GM19043 (cell line): ENCODE data around the gene CNN1.
A peak's percentile ranks its signal among the peaks of the same experiment; 100 is the strongest.

ENCODE experiments used
- ATAC-seq: cut with Tn5 transposase; IDR thresholded peaks from one replicate; pipeline ENCODE4 v1.9.1; 2021; ENCODE audit warnings: low read depth; ENCODE audit not compliant: unreplicated experiment

CNN1 gene

GRCh38 chr19:11530432-11530831 is 8.2 kb upstream of the CNN1 start:
- no peak for ATAC-seq

- no peak for ATAC-seq
Observed at GRCh38 chr19:11534538-11534937, 4.1 kb upstream of the CNN1 start.

GRCh38 chr19:11534948-11535347 is 3.7 kb upstream of the CNN1 start:
- no peak for ATAC-seq

- no peak for ATAC-seq
Observed at GRCh38 chr19:11535792-11536595, 2.7 kb upstream of the CNN1 start.

- no peak for ATAC-seq
Observed at GRCh38 chr19:11539495-11540365, 1.1 kb downstream of the CNN1 start.

DNA sequence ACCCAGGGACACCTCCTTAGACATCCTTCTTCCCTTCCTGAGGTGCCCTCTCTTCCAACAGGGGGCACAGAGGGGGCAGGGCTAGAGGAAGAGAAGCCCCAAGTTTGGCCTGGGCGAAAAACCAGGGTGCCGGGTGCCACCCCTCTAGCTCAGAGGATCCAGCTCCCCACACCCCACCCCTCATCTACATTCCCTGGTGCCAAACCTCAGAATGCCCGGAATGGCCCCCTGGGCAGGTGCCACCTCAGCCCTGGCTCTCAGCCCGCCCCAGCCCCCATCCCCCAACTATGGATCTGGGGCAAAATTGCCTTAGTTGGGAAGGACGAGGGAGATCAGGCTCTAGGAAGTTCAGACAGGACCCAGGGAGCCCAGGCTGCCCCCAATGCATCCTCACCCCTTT is 2.0 kb downstream of the CNN1 start:
- no peak for ATAC-seq

DNA sequence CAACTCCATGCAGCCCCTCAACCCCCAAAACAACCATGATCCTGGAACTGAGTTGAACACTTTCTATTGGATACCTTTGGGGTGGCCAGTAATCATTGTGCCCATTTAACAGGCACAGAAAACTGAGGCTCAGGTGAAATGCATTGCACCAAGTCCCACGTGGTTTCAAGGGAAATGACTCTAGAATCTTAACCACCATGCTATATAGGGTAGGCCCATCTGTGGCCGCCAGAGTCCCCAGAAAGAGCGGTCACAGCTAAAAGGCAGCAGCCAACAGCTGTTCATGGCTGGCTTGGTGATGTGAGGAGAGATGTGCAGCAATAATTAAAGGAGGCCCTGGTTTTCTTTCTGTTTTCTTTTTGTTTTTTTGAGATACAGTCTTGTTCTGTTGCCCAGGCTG is 2.6 kb downstream of the CNN1 start:
- ATAC-seq, result no peak

GRCh38 chr19:11547929-11548700 is 9.5 kb downstream of the CNN1 start:
- no peak for ATAC-seq

DNA sequence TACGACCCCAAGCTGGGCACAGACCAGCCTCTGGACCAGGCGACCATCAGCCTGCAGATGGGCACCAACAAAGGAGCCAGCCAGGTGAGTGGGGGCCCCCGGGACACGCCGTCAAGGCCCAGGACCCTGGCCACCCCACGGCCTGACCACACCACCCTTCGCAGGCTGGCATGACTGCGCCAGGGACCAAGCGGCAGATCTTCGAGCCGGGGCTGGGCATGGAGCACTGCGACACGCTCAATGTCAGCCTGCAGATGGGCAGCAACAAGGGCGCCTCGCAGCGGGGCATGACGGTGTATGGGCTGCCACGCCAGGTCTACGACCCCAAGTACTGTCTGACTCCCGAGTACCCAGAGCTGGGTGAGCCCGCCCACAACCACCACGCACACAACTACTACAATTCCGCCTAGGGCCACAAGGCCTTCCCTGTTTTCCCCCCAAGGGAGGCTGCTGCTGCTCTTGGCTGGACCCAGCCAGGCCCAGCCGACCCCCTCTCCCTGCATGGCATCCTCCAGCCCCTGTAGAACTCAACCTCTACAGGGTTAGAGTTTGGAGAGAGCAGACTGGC is 10.8 kb downstream of the CNN1 start:
- no peak for ATAC-seq

DNA sequence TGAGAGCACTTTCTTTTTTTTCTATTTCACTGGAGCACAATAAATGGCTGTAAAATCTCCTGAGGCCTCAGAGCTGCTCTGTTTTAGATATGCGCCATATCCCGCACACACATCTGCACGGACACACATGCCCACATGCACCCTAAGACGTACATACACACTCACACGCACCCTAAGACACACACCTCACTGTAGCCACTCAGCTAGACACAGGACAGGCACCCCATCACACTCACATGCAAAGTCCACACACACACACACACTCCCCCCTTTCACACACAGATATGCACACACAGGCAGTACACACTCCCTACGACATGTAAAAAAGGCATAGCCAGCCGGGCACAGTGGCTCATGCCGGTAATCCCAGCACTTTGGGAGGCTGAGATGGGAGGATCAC is 11.6 kb downstream of the CNN1 start:
- no peak for ATAC-seq

- ATAC-seq, result no peak
Observed at GRCh38 chr19:11551603-11552235, 13.1 kb downstream of the CNN1 start.

DNA sequence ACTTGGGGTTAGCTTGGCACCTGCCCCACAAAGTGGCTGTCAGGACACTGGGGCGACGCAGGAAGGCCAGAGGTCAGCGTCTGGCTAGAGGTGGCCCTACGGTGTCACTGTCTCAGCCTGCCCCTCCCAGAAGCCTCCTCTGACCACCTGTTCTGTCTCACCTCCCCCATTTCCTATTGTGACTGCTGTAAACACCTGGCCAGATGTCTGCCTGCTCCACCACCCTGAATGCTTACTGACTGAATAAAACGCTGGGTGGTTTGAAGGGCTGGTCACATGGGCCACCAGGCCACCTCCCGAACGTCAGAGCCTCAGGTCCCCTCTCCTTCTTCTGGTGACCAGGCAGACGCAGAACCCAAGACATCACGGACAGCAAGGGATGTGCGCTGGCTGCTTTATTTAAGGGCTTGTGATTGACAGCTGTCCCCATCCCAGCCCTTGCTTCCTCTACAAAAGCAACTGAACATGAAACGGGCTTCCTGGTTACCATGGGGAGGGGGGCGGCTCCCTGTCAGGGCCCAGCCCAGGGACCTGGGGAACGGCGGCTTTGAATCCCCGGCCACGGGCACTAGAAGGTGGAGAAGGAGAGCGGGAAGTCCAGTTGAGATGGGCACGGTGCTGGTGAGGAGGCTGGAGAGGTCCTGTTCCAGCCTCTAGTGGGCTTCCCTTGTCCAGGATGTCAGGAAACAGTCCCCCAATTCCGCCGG is 14.2 kb downstream of the CNN1 start:
- ATAC-seq, result no peak

- ATAC-seq, result no peak
Observed at GRCh38 chr19:11554160-11554559, 15.5 kb downstream of the CNN1 start.

- ATAC-seq, result no peak
Observed at GRCh38 chr19:11555246-11555645, 16.6 kb downstream of the CNN1 start.

GRCh38 chr19:11556634-11557420 is 18.2 kb downstream of the CNN1 start:
- ATAC-seq, result no peak

DNA sequence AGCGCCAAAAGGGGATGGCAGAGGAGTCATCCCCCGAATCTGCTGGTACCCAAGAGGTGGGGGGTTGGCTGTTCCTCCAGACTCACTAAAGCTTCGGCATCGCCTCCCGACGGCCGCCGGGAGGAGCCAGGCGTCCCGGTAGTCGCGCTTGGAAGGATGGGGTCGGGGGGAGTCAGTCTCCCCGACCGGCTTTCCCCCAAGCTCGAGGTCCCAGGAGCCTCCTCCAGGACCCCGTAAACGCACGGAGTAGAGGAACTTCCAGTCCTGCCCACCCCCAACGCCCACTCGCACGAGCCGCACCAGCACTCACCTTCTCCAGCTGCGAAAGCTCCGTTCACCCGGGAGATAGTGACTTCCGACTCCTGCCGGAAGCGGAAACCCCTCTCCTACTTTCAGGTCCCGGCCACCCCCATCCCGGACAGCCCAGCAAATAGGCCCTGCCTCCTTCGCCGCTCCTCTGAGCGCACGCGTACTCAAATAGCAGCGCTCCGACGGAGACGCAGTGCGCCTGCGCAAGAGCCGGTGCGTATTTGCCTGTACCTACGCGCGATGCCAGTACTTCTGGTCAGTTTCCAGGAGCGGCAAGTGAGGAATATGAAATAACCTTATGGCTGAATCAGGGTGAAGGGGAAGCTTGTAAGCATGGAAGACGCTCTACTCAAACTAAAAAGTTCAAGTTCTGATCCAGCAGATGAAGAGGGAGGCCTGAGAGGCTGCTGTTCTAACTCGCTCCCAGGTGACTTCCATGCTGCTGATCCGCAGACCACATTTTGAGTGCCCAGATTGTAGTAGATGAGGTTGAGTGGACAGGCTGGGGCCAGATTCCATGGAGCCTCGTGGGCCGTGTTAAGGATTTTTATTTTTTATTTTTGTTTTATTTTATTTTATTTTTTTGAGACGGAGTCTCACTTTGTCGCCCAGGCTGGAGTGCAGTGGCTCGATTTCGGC is 20.5 kb downstream of the CNN1 start, which contains the start of gene ELOF1:
ELOF1 (minus strand) TSS at position 350 of the 948 bp plus-strand sequence. CDS start 4,883 bp downstream, outside the sequence.
- peak; percentile 60 for ATAC-seq

DNA sequence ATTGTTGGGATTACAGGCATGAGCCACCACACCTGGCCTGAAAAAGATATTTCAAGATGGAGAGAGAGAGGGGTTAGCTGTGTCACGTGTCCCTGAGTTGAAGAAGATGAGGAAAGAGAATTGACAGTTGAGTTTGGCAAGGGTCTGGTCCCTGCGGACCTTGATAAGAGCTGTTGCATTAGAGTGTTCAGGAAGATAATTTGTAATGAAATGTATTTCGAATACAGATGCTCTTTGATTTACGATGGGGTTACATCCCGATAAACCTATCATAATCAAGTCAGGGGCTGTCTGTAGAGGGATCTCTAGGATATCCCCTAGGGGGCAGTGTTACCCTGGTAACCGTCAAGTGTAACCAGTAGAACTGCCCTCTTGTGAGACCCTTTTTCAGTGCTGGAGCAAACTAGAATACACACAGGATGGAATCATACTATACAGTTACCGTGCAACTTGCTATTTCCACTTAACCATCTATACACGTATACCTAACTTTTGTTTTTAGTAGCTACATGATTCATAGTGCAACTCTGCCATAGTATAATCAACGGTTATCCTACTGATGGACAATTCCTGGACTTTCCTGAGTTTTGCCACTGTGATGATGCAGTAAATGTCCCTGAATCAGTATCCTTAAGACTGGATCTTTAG is 21.9 kb downstream of the CNN1 start:
- ATAC-seq, result no peak
